GM19239 (cell line): Measurements from ENCODE around the gene STXBP2.

ENCODE experiments used
- DNase-seq: peaks from one replicate; pipeline ENCODE4 v3.0.0; 2011; ENCODE audit warnings: low spot score; ENCODE audit not compliant: insufficient read length
- FAIRE-seq: peaks from 2 replicates; lab custom pipeline; 2011; peaks lifted over from hg19 to GRCh38; lab: Jason Lieb, UNC

Gene STXBP2

GRCh38 chr19:7647156-7647555 is 10.2 kb downstream of the STXBP2 start:
- DNase-seq = no peak
- FAIRE-seq = no peak

GRCh38 chr19:7648265-7649014 is 11.5 kb downstream of the STXBP2 start:
- DNase-seq = no peak
- no peak for FAIRE-seq

- no peak for DNase-seq
These were observed 13.2 kb downstream of the STXBP2 start for GRCh38 chr19:7650148-7650547.

GRCh38 chr19:7652061-7652641 is 15.2 kb downstream of the STXBP2 start:
- peak; percentile 84 for FAIRE-seq
- peak; percentile 89 for DNase-seq

More at GRCh38 chr19:7650148-7650547, 13.2 kb downstream of the STXBP2 start:
- no peak for FAIRE-seq

GRCh38 chr19:7654401-7654800 is 17.5 kb downstream of the STXBP2 start:
- DNase-seq (no peak), FAIRE-seq (no peak)

- FAIRE-seq (no peak), DNase-seq (no peak)
These were observed 18.7 kb downstream of the STXBP2 start for GRCh38 chr19:7655581-7655980.

- DNase-seq (no peak), FAIRE-seq (no peak)
These were observed 20.3 kb downstream of the STXBP2 start for GRCh38 chr19:7657131-7657751.

- DNase-seq (peak; percentile 94), FAIRE-seq (peak; percentile 98)
These were observed 21.3 kb downstream of the STXBP2 start for GRCh38 chr19:7658219-7658686.

GRCh38 chr19:7661744-7662538 is 25.0 kb downstream of the STXBP2 start:
- FAIRE-seq (no peak), DNase-seq (no peak)

- DNase-seq (no peak), FAIRE-seq (no peak)
These were observed 25.7 kb downstream of the STXBP2 start for GRCh38 chr19:7662657-7663056.

- DNase-seq (no peak), FAIRE-seq (no peak)
These were observed 26.8 kb downstream of the STXBP2 start for GRCh38 chr19:7663706-7664105.

- DNase-seq (no peak), FAIRE-seq (no peak)
These were observed 28.2 kb downstream of the STXBP2 start for GRCh38 chr19:7665076-7665475.

GRCh38 chr19:7668842-7669241 is 31.9 kb downstream of the STXBP2 start, which contains the start of gene RETN:
RETN (plus strand) TSS chr19:7669049; CDS start chr19:7669327, 278 bp downstream.
- FAIRE-seq = no peak
- no peak for DNase-seq

GRCh38 chr19:7669641-7670040 is 32.7 kb downstream of the STXBP2 start:
- FAIRE-seq = no peak

GRCh38 chr19:7670150-7670783 is 33.4 kb downstream of the STXBP2 start:
- FAIRE-seq (no peak), DNase-seq (no peak)

More at GRCh38 chr19:7669641-7670040, 32.7 kb downstream of the STXBP2 start:
- DNase-seq = no peak

- FAIRE-seq = no peak
These were observed 33.9 kb downstream of the STXBP2 start for GRCh38 chr19:7670790-7671189.

GRCh38 chr19:7672522-7672921 is 35.6 kb downstream of the STXBP2 start:
- DNase-seq (no peak), FAIRE-seq (no peak)

More at GRCh38 chr19:7670790-7671189, 33.9 kb downstream of the STXBP2 start:
- DNase-seq = no peak

- FAIRE-seq (no peak), DNase-seq (peak; percentile 47)
These were observed 37.4 kb downstream of the STXBP2 start for GRCh38 chr19:7674010-7675005.

- DNase-seq (no peak), FAIRE-seq (no peak)
These were observed 39.5 kb downstream of the STXBP2 start for GRCh38 chr19:7676376-7676775.
